ENCODE data around the gene PREB.

Gene PREB

DNA sequence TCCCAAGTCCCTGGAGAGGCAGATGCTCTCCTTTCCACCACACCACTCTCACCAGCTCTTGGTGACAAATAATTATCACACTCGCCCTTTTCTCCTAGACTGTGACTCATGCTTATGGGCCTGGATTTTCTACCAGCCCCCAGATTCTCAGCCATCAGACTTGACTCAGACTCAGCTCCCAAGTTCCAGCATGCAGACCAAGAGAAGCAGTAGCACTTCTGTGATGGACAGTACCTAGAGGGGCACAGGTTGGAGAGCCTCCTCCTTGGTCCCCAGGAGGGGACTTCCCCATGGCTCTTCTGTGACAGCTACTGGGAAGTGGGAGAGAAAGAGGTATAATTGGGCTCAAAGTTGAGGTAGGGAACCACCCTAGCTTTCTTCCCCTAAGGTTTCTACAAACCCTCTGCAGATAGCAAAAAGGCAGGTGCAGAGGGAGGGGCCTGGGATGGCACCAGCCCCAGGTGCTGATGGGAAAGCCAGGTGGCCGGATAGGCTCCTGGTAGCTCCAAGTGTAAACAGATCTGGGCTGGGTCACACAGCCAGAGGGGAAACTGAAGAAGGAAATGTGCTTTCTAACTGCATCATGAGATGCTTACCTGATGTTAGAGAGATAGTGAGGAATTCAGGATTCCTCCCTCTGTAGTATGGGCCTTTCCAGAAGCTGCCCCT lies 18.5 kb upstream of the PREB start:
- no peak for DNase-seq (ENCODE audit: low read depth)

- no peak for DNase-seq (ENCODE audit: low read depth)
These were observed 17.8 kb upstream of the PREB start for GRCh38 chr2:27152102-27152795.

DNA sequence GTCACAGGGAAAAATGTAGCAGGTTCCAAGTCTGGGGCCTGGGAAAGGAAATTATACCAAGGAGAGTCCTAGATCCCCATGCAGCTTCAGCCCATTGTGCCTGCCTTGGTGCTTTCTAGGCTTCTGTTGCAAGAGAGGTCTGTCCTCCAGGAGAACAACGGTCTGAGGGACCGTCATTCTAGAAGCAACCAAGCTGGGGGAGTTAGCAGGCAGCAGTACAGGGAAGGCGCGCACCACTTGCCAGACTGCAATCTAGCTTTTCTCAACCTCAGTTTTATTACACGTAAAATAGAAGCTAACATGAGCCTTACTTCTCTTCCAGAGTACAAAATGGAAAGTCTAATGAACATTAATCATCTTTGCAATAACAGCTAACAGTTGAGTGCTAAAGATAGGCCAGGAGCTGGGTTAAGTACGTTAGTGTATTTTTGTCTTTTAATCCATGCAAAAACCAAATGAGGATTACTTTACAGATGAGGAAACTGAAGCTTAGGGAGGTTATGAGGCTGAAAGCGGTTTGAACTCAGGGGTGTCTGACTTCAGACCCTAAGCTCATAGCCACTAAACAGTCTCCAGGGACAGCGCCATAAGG lies 16.3 kb upstream of the PREB start:
- no peak for DNase-seq (ENCODE audit: low read depth)

DNA sequence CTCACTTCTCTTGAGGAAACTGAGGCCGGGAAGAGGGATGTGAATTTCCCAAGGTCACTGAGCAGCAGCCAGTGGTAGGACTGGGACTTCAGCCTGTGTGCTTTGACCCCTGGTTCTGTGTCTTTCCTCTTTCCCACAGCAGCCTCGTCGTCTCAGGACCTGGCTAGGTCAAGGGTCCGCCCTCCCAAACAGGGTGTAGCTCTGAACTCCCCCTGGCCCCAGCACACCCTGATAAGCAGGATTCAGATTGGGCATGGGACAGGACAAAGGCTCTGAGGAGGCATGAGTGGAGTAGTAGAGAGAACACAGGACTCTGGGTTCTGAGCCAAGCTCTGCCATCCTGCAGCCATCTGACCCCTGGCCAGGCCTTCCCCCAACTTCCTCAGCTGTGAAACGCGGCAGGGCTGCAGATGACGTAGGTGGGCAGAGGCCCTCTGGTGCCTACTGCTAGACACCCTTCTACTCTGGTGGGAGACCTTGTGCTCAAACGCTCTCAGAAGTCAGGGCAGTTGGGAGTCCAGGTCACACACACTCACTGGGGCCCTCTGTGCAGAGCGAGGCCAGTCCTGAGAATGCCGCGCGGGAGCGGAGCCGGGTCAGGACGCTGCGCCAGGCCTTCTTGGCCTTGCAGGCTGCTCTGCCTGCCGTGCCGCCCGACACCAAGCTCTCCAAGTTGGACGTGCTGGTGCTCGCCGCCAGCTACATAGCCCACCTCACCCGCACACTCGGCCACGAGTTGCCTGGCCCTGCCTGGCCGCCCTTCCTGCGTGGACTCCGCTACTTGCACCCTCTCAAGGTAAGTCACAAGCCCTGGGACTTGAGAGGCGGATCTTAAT lies 15.4 kb upstream of the PREB start:
- no peak for DNase-seq (ENCODE audit: low read depth)

DNA sequence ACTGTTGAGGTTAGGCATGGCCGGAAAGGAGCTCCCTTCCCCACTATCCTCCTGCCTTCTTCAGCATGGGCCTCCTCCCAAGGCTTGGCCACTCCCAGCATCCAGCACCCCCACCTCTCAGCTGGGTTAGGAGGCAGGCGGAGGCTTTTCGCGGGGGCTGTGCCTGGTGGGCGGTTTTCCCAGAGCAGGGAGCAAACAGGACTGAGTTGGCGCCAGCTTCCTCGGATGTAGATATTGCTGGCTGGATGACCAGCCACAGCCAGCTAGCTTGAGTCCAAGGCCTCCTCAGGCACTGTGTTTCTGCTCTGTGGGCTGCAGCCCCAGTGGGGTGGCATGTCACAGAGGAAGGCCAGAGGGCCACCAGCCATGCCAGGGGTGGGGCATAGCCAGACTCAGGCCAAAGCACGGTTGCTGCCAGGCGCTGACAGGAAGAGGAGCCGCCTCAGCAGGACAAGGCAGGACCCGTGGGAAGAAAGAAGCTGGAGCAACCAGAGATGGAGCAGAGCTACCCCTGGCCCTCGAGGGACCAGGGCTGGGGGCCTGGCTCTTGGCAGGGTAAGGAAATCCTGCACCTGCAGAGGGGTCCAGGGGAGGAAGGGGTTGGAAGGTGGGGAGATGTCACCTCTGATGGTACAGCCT lies 14.5 kb upstream of the PREB start, which contains the start of gene TCF23:
TCF23 (plus strand) TSS at position 204 of the 639 bp plus-strand sequence; CDS start at position 334, 130 bp downstream.
- no peak for DNase-seq (ENCODE audit: low read depth)

DNA sequence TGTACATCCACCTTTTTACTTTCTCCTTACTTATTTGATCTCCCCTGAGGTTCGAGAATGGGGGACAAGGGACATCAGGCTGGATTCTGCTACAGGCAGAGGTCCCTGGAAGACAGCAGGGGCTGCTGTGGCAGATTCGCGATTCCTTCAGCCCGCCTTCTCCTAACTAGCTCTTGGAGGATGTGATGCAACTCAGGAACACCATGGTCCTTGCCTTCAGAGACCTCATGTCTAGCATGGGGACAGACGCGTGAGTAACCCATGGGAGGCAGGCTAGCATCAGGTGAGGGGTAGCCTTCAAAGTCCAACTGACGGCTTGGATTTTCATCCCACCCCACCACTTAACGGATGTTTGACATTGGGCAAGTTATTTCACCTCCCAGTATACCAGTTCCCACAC lies 13.5 kb upstream of the PREB start:
- no peak for DNase-seq (ENCODE audit: low read depth)

- DNase-seq (ENCODE audit: low read depth) = no peak
These were observed 11.2 kb upstream of the PREB start for GRCh38 chr2:27145682-27146081.

- DNase-seq (ENCODE audit: low read depth) = no peak
These were observed 8.8 kb upstream of the PREB start for GRCh38 chr2:27143285-27143684.

DNA sequence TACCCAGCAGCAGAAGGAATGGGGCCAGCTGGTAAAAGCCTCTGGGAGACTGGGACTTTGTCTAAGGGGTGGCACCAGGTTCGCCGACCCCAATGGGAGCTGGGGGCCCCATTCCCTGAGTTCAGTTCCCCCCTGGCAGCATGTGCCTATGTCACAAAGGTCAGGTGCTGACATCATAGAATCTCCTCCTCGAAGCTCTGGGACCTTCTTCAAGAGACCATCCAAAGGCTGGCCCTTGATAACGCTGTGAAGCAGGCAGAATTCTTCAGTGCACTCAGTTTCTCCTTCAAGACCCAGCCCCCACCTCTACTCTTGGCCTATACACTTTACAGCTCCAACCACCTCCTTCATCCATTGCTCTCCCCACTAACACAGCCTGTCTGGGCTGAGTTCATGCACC lies 4.9 kb upstream of the PREB start, which contains the start of gene PRR30:
PRR30 (minus strand) TSS at position 101 of the 400 bp plus-strand sequence. CDS start 1,081 bp downstream, outside the sequence.
- DNase-seq (ENCODE audit: low read depth) = no peak

- no peak for DNase-seq (ENCODE audit: low read depth)
These were observed 3.7 kb upstream of the PREB start for GRCh38 chr2:27138111-27138510.

GRCh38 chr2:27137322-27137935 lies 3.0 kb upstream of the PREB start:
- DNase-seq (ENCODE audit: low read depth) = no peak

GRCh38 chr2:27136751-27137150 lies 2.3 kb upstream of the PREB start:
- DNase-seq (ENCODE audit: low read depth) = no peak

GRCh38 chr2:27135478-27135955 lies 1.1 kb upstream of the PREB start:
- no peak for DNase-seq (ENCODE audit: low read depth)

- no peak for DNase-seq (ENCODE audit: low read depth)
These were observed 493 bp upstream of the PREB start for GRCh38 chr2:27134781-27135477.

- DNase-seq (ENCODE audit: low read depth) = no peak
These were observed 1.1 kb downstream of the PREB start for GRCh38 chr2:27133195-27133875.

DNA sequence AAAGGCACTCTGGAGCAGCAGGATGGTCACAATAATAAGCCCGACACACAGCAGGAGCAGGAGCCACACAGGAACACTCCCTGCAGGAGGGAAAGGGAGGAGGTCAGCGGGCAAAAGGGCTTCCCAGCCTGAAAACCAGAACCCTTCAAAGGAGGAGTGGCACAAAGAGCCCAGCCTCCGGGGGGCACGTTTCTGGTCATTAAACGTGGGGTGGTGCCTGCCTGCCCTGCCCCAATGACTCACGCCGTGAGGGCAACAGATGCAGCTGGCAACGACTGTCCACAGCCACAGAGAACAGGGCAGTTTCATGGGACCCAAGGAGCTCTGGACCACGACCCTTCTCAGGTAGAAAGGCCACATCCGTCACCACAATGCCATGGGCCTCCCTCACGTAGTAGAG lies 3.0 kb downstream of the PREB start:
- no peak for DNase-seq (ENCODE audit: low read depth)

- no peak for DNase-seq (ENCODE audit: low read depth)
These were observed 4.0 kb downstream of the PREB start for GRCh38 chr2:27130396-27130795.

DNA sequence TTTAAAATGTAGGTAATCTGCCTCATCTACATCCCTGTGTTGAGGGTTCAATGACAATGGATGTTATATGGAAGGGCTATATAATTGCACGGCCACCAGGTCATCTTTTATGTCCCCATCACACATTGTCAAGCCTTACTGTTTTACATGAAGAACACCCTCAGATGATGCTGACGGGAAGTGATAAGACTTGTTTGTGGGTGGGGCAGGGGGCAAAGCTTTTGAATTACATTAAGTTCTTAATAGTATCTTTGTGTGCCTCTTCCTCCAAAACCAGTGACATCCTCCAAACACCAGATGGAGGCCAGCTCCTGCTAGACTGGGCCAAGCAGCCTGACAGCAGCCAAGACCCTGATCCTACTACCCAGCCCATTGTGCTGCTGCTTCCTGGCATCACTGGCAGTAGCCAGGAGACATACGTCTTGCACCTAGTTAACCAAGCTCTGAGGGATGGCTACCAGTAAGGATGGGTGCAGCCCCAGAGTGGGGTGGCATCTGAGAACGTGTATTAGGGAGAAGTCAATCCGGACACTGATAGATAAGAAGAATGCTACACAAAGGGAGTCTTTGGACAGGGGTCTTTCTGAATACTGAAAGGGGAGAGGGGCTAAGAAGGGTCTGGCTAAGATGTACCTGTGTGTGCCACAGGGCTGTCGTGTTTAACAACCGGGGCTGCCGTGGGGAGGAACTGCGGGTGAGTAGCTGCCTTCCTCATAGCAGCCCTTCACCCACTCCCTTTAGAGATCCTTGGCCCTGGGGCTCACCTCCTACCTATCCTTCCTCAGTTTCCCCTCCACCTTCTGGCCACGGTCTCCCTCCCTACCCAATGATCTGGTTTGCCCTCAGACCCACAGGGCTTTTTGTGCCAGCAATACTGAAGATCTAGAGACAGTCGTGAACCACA lies 5.5 kb downstream of the PREB start:
- no peak for DNase-seq (ENCODE audit: low read depth)
